GM20000 (cell line): ENCODE results near the gene TKT.

Experiments used
- DNase-seq: peaks from one replicate; pipeline ENCODE4 v3.0.0; 2012; ENCODE audit warnings: low spot score
- TF ChIP-seq, protein P1 (sequence below): IDR thresholded peaks from 2 replicates; pipeline ENCODE4 v1.5.1; 2012; ENCODE audit warnings: mild to moderate bottlenecking, control low read depth; ENCODE audit errors: extremely low read depth, missing control alignments

The TKT gene

DNA sequence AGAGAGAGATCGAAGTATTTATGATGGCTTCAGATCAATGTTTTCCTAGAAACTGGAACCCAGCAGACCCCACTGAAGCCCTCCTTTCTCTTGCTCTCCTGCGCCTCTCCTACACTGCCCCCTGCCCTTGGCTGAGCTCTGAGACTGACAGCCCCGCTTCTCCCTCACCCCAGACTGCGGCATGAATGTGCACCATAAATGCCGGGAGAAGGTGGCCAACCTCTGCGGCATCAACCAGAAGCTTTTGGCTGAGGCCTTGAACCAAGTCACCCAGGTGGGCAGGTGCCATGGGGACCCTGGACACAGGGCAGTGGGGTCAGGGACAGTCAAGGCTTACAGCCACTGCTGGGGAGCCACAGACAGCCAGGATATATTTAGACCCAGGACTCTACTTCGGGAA lies 71.1 kb downstream of the TKT start:
- TF ChIP-seq, protein P1, sequence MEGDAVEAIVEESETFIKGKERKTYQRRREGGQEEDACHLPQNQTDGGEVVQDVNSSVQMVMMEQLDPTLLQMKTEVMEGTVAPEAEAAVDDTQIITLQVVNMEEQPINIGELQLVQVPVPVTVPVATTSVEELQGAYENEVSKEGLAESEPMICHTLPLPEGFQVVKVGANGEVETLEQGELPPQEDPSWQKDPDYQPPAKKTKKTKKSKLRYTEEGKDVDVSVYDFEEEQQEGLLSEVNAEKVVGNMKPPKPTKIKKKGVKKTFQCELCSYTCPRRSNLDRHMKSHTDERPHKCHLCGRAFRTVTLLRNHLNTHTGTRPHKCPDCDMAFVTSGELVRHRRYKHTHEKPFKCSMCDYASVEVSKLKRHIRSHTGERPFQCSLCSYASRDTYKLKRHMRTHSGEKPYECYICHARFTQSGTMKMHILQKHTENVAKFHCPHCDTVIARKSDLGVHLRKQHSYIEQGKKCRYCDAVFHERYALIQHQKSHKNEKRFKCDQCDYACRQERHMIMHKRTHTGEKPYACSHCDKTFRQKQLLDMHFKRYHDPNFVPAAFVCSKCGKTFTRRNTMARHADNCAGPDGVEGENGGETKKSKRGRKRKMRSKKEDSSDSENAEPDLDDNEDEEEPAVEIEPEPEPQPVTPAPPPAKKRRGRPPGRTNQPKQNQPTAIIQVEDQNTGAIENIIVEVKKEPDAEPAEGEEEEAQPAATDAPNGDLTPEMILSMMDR = no peak
- no peak for DNase-seq

DNA sequence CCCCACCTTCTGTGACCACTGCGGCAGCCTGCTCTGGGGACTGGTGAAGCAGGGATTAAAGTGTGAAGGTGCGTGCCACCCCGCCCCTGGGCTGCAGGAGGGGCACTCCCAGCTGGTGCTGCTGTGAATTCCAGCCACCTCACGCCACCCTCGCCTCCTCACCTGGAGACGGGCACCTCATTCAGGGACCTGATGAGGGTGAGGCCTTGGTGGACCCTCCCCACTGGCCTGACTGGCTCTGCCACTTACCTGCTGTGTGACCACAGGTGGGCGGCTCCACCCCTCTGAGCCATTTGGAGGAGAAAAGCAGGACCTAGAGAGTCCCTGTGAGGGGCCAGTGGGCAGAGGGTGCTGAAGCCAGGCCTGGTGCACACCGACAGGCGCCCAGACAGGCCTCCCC lies 72.3 kb downstream of the TKT start:
- no peak for DNase-seq
- TF ChIP-seq, protein P1 = no peak

DNA sequence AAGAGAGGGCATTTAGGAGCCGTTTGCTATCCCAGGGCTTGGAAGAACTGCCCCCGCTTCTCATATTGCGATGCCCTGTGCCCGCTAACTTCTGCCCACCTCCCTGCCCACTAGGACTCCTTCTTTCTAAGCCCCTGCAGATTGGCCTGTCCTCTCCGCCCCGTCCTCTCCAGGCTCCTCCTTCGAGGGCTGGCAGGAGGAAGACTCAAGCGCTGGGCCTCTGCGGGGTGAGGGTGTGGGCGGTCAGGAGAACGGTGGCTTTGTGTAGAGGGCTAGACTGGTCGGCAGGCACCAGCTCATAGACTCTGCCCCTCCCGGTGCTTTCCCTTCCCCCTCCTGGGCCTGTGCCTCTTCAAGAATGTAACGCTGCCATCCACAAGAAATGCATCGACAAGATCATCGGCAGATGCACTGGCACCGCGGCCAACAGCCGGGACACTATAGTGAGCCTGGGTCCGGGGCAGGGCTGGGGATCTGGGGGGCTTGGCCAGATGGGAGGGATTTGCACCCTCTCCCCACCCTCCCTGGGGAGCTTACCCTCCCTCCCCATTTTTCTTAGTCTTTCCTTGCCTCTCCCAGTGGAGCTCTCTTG lies 73.0 kb downstream of the TKT start:
- no peak for DNase-seq
- TF ChIP-seq, protein P1 = no peak

DNA sequence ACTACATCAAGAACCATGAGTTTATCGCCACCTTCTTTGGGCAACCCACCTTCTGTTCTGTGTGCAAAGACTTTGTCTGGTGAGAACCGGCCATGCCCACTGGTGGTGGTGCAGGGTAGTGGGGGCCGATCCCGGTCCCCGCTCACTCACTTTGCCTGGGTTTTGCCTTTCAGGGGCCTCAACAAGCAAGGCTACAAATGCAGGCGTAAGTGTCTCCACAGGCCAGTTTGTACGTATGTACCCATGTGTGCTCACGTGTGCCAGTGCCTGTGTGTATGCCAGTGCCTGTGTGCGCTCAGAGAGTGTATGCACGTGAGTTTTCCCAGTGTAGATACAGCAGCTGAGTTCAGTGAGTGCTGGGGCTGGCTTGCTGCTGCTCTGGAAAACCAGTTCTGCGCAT lies 74.3 kb downstream of the TKT start:
- TF ChIP-seq, protein P1 = no peak

DNA sequence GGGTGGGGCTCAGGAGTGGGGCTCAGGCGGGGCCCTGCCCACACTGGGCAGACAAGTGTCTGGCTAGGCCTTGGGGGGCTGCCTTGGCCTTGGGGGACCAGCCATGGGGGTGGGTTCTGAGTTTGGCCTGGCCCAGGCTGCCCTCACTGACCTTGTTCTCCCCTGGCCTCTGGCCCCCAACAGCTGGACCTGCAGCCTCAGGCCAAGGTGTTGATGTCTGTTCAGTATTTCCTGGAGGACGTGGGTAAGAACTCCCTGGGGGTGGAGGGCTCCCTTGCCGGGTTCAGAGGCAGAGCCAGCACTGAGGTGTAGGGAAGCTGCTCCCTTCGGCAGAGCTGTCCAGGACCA lies 74.8 kb downstream of the TKT start:
- TF ChIP-seq, protein P1 = no peak
- no peak for DNase-seq

More for the DNA sequence above, 74.3 kb downstream of the TKT start:
- DNase-seq = no peak

DNA sequence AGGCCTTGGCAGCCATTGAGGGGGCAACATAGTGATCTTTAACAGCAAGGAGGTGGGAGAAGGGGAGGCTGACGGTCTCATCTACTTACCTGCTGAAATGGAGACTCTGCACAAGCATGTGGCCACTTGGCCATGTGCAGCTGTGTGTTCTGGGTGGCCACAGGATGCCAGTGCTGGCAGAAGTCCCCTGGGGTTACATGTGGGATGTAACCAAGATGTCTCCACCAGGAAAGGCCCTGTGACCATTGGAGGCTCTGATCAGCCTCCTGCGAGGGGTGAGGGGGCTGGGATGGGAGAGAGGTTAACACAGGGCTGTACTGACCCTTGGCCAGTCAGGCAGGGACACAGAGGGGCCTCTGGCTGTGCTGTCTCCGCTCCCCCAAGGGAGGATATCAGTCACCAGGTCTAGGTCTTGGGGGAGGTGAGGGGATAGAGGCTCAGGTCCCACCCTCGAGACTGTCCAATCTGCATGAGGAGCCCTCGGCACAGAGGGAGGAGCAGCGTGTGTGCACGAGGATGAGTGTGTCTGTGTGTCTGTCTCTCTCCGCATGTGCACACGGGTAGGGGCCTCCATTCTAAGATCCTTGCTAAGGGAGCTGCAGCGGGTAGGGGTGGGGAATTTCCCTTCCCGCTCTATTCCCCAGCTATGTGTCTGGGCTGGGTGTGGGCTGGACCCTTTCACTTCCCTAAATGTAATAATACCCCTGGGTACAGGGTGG lies 75.4 kb downstream of the TKT start:
- peak; percentile 87 for DNase-seq
- TF ChIP-seq, protein P1 = no peak

DNA sequence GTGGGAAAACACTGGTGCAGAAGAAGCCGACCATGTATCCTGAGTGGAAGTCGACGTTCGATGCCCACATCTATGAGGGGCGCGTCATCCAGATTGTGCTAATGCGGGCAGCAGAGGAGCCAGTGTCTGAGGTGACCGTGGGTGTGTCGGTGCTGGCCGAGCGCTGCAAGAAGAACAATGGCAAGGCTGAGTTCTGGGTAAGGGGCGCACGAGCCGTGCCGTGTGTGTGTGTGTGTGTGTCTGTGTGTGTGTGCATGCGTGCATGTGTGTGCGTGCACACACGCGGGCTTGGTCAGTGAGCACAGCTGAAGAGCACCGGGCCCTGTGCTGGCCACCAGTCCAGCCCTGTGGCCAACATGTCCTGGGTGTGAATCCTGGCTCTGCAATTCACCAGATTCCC lies 76.2 kb downstream of the TKT start:
- DNase-seq = no peak
- TF ChIP-seq, protein P1 = no peak
